ENCODE data around the gene CNDP1.
"Not testable (repeated sequence)": the region's sequence is repeated elsewhere in the genome, so short reads cannot be mapped to it uniquely, and the experiment has no call there.

GRCh38 chr18:74524915-74525314 lies 9.4 kb upstream of the CNDP1 start:
- not testable (repeated sequence) for TF ChIP-seq CTCF (IDR thresholded peaks at IDR 0.05); ZFX (IDR thresholded peaks at IDR 0.05; ENCODE audit: borderline replicate concordance)

Data from 22Rv1 (cell line).